NCI-H446 (cell line): Measurements from ENCODE around the gene LIN7B.
A peak's percentile ranks its signal among the peaks of the same experiment; 100 is the strongest.
"Not testable (repeated sequence)": the region's sequence is repeated elsewhere in the genome, so short reads cannot be mapped to it uniquely, and the experiment has no call there.

Source experiments
- DNase-seq, 2 experiments: peaks; one replicate each; lab custom pipeline; 2025; lab: John Stamatoyannopoulos, UW

LIN7B gene

DNA sequence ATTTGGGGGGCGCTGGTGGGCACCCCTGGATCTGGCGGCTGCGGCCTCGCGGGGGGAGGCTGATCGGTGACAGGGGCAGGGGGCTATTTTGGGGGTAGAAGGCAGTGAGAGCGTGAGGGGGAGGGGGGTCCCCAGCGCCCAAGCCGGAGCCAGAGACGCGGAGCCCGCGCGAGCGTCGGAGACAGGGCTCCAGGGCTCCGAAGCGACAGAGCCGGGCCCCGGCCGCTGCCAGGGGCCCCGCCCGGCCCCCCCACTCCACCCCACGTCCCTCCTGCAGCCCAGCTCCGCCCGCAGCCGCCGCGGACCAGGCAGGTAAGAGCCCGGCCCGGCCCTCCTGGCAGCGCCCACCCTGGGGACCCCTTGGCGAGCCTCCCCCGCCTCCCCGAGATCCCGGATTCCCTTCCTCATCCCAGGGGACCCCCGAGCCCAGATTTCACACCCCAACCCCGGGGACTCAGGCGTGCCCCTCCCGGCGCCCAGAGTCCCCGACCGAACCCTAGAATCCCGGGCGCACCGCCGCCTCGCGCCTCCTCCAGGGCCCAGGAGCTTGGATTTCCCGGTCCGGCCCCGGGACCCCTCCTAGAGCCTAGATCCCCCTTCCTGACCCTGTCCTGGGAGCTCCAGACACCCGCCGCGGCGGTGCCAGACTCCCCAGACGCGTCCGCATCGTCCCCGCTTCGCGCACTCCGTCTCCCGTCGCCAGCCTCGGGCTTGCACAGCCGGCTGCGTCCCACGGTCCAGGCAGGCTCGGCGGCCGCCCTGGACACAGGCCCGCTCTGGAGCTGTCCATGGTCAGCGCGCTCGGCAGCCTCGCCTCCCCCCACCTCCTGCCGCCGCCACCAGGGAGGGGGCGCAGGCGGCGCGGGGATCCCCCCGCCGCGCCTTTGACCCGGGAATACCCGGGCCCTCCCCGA is 5.5 kb downstream of the LIN7B start, which contains the start of gene PPFIA3:
Gene PPFIA3, plus strand, starts transcription at position 134 of the 914 bp plus-strand sequence. CDS start 8,330 bp downstream, outside the sequence.
- DNase-seq, result peak in 1 of 2 experiments; percentile 39

GRCh38 chr19:49120325-49120683 is 6.1 kb downstream of the LIN7B start:
- DNase-seq, result no peak

- DNase-seq, result no peak
Measured at GRCh38 chr19:49120868-49121267, 6.7 kb downstream of the LIN7B start.

GRCh38 chr19:49121841-49122240 is 7.7 kb downstream of the LIN7B start:
- peak; percentile 16 to 64 for DNase-seq

- not testable (repeated sequence) for DNase-seq
Measured at GRCh38 chr19:49123285-49123684, 9.1 kb downstream of the LIN7B start.

DNA sequence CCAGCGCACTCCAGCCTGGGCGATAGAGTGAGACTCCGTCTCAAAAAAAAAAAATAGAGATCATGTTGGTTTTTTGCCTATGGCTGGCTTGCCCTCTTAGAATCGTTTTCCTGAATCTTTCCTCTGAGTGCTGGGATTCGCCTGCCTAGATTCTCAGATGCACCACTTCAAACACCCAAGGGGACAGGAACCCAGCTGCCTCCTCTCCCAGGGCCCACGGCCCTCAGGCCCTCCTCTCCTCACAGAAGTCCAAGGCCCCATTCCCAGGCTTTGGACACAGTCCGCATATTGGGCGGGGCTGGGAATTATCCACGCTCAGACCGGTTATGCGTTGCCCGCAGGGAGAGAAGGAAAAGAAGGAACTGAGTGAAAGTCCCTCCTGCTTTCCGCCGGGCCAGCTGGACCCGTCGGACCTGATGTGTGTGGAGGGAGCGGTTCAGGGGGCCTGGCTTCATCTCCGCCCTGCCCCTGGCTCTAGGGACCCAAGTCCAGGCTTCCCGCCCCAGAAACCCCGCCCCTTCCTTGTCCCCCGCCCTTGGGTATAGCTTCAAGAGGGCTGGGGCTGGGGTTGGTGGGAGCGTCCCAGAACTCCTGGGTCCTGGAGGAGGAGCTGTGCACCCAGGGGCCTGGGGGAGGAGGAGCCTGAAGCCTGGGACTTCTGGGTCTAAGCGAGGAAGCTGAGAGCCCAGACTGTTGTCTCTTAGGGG is 11.0 kb downstream of the LIN7B start:
- DNase-seq, result no peak

GRCh38 chr19:49126575-49126974 is 12.4 kb downstream of the LIN7B start:
- no peak for DNase-seq

GRCh38 chr19:49127225-49127624 is 13.1 kb downstream of the LIN7B start:
- DNase-seq, result not testable (repeated sequence)

DNA sequence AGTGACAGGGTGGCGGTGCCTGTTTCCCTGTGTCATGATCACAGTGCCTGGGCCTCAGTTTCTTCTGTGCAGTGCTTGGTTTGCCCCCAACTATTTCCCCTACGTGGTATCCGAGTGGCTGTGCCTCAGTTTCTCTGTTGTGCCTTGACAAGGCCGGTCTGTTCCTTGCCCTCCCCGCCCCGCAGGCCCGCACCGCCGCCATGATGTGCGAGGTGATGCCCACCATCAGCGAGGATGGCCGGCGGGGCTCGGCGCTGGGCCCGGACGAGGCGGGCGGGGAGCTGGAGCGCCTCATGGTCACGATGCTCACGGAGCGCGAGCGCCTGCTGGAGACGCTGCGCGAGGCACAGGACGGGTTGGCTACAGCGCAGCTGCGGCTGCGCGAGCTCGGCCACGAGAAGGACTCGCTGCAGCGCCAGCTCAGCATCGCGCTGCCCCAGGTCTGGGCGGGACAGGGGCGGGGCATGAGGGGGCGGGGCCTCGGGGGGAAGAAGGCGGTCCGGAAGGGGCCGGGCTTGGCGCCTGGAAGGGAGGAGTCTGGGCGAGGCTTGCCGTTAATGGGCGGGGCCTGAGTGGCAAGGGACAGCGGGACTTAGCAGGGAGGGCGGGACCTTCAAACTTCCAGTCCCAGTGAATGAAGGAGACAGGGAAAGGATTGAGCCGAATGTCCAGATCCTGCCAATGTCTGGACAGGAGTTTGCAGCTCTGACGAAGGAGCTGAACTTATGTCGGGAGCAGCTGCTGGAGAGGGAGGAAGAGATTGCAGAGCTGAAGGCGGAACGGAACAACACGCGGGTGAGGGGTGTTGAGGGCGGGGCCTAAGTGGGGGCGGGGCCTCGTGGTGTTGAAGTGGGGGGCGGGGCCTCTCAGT is 13.7 kb downstream of the LIN7B start:
- DNase-seq, result peak; percentile 97 to 98

DNA sequence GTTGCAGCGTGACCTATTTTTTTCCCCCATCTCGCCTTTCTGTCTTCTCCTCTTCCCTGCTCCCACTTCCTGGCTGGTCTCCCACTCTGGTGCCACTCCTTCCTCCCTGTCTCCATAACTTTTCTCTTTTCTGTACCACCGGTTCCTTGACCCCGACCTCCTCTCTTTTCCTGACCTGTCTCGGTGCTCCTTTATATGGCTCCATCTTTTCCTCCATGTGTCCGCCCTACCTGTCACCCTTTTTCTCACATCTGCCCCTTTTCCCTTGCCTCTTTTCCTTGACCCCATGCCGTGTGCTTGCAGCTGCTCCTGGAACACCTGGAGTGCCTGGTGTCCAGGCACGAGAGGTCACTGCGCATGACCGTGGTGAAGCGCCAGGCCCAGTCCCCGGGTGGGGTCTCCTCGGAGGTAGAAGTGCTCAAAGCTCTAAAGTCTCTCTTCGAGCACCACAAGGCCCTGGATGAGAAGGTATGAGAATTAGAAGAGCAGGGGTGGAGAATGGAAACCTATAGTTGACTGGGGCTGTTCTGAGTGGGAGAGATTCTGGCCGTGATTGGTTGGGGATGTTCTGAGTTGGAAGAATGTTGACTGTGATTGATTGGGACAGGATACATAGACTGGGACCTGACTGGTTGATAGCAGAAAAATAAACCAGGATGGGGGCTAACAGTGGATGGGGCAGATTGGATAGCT is 14.5 kb downstream of the LIN7B start:
- no peak for DNase-seq

DNA sequence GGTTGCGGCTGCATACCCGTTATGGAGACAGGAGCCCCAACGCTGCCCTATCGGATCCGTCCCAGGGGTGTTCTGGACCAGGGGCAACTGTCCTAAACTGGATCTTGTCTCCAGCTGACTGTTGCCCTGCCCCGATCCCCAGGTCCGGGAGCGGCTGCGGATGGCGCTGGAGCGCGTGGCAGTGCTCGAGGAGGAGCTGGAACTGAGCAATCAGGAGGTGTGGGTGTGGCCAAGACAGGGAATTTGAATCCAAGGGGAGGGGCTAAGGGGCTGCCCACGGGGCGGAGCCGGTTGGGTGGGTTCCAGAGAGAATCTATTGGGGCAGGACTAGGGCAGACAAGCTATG is 15.0 kb downstream of the LIN7B start:
- DNase-seq, result no peak

DNA sequence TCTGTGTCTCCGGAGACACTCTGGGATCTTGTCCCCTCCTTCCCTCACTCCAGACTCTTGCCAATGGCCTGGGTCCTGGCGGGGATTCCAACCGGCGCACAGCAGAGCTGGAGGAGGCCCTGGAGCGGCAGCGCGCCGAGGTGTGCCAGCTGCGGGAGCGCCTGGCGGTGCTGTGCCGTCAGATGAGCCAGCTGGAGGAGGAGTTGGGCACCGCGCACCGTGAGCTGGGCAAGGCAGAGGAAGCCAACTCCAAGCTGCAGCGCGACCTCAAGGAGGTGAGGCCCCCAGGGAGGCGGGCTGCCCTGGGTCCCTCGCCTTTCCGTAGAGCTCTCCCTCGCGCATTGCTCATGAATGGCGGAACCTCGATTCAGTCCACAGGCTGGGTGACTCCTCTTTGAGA is 16.2 kb downstream of the LIN7B start:
- DNase-seq, result no peak

DNA sequence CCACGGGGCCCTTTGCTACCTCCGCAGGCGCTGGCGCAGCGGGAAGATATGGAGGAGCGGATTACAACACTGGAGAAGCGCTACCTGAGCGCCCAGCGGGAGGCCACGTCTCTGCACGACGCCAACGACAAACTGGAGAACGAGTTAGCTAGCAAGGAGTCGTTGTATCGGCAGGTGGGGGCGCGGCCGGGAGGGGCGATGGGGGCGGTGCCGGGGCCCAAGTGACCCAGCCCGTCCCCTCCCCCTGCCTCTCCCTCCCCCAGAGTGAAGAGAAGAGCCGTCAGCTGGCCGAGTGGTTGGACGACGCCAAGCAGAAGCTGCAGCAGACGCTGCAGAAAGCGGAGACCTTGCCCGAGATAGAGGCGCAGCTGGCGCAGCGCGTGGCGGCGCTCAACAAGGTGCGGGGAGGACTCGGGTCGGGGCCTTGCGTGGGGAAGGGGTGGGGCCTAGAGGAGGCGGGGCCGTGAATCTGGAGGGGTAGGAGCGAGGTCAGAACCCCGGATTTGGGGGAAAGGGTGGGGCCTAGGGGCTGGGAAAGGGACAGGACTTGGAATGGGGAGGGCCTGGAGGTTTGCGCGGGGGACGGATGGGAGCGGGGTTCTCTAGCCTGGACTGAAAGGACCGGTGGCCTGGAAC is 18.9 kb downstream of the LIN7B start:
- no peak for DNase-seq

- DNase-seq, result no peak
Measured at GRCh38 chr19:49133621-49134454, 19.7 kb downstream of the LIN7B start.

DNA sequence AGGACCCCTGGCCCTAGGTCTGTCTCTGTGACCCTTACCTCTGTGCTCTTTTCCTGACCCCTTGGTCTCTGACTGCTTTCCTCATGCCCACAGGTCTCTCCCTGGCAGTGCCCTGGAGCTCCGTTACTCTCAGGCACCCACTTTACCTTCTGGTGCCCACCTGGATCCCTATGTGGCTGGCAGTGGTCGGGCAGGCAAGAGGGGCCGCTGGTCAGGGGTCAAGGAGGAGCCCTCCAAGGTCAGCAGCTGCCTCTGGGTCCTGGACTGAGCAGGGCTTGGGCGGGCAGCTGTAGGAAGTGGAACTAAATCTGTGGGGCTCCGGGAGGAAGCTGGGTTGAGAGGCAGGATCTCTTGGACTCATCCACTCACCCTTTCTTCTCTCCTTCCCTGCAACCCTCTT is 21.5 kb downstream of the LIN7B start:
- no peak for DNase-seq

DNA sequence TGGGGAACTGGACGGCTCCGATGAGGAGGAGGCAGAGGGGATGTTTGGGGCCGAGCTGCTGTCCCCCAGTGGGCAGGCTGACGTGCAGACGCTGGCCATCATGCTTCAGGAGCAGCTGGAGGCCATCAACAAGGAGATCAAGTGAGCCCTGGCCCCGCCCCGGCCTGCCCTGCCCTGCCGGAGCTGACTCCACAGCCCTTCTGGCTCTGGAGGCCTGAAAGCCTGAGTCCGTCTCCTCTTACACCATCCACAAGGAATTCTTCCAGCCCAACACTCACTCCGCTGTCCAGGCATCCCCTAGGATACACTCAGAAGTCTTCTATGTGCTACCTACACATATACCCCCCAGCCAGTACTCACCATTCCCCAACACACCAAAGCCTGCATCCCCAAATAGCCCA is 22.6 kb downstream of the LIN7B start:
- no peak for DNase-seq

GRCh38 chr19:49140951-49141350 is 26.8 kb downstream of the LIN7B start:
- no peak for DNase-seq

DNA sequence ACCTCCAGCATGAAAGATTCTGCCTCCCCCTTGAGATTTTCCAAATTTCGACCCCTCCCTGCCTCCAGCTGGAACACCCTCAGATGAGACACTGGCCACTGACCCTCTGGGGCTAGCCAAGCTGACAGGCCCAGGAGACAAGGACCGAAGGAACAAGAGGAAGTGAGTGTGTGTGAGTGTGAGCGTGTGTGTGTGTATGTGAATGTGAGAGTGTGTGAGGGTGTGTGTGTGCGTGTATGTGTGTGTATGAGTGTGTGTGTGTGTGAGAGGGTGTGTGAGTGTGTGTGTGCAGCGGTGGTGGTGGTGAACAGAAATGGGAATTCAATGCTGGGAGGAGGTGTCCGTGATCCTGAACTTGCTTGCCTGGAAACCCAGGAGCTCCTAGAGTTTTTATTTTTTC is 27.2 kb downstream of the LIN7B start:
- DNase-seq, result no peak

DNA sequence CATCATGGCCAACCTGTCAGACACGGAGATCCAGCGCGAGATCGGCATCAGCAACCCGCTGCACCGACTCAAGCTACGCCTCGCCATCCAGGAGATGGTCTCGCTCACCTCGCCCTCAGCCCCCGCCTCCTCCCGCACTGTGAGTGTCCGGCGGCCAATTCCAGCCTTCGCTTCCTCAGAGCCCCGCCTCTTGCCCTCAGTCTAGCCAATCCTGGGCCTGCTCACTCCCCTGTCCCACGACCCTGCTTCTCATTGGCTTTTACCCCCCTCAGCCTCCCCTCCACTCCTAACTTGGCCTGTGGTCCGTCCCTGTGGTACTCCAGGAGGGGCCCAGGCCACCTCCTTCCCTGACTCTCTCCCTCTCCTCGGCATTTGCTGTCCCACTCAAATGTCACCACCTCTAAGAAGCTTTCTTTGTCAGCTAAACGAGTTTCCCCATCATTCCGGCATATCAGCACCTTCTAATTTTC is 28.7 kb downstream of the LIN7B start:
- no peak for DNase-seq
